Midbrain (tissue), 1 donor: ENCODE measurements around the gene EIF3C.
"Not testable (repeated sequence)": the region's sequence is repeated elsewhere in the genome, so short reads cannot be mapped to it uniquely, and the experiment has no call there.

Experiments
- DNase-seq: peaks from one replicate; lab custom pipeline; 2025; lab: John Stamatoyannopoulos, UW

The EIF3C gene

GRCh38 chr16:28746618-28747350 is 35.5 kb downstream of the EIF3C start:
- not testable (repeated sequence) for DNase-seq

- DNase-seq: not testable (repeated sequence)
Observed at GRCh38 chr16:28749997-28750465, 38.8 kb downstream of the EIF3C start.

DNA sequence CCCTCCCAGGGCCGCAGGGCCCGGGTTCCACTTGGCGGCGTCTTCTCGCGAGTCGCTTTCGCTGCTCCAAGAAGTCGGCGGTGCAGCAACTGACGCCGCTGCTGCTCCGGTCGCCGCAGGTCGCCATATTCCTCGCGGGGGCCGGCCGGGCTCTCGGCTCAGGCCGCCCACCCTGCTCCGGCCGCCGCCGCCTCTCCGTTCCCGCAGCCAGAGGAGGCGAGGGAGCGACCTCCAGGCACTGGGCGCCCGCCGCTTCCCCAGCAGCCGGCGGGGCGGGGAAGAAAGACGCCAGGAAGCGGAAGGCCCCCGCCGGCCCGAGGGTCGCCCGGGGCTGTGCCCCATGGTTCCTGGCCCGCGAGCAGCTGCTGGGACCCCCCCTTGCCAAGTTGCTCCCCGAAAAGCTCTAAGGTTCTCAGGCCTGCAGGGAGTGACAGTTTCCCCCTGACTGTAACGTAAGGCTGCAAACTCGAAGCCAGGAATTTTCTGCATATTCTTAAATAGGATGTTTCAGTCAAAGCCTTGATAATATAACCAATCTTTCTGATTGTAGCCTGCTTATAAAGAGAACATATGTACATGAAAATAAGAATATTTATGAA is 39.3 kb downstream of the EIF3C start:
- not testable (repeated sequence) for DNase-seq

- not testable (repeated sequence) for DNase-seq
Observed at GRCh38 chr16:28751487-28751886, 40.2 kb downstream of the EIF3C start, which contains the start of gene NPIPB9. Gene NPIPB9, plus strand, starts transcription at chr16:28751787.

GRCh38 chr16:28781697-28782096 is 70.4 kb downstream of the EIF3C start:
- DNase-seq: not testable (repeated sequence)

- not testable (repeated sequence) for DNase-seq
Observed at GRCh38 chr16:28782357-28782756, 71.1 kb downstream of the EIF3C start.
